BJ (cell line): ENCODE results near the gene TRMT11. TPM values are rescaled to one million over a fixed set of nuclear protein-coding genes. Genes with fewer than 3 reads are reported as not detected.
"Not testable (repeated sequence)": the region's sequence is repeated elsewhere in the genome, so short reads cannot be mapped to it uniquely, and the experiment has no call there.

Source experiments
- CTCF ChIA-PET: fragments of 350-600 bp; formaldehyde crosslinking; extraction: SDS; loops from one replicate; lab custom pipeline; 2021; ENCODE audit warnings: antibody characterized with exemption, inconsistent platforms; lab: Yijun Ruan, JAX
- POLR2A ChIA-PET: fragments of 300-600 bp; sonication (Branson Sonifier 250); formaldehyde crosslinking; extraction: SDS; loops from one replicate; lab custom pipeline; 2021; ENCODE audit warnings: antibody characterized with exemption; lab: Charles Lee
- DNase-seq: peaks from one replicate; pipeline ENCODE4 v3.0.0-alpha.2; 2011; ENCODE audit warnings: low read depth
- H3K27me3 ChIP-seq: 2 replicates; pipeline ENCODE4 v1.6.0; 2011; ENCODE audit warnings: low read length; ENCODE audit not compliant: control insufficient read depth, insufficient read depth
- H3K36me3 ChIP-seq: 2 replicates; pipeline ENCODE4 v1.5.1; 2011; ENCODE audit warnings: low read length; ENCODE audit not compliant: control insufficient read depth, insufficient read depth
- H3K4me3 ChIP-seq: 2 replicates; pipeline ENCODE4 v1.5.1; 2011; ENCODE audit warnings: low read depth, mild to moderate bottlenecking, control low read depth, low read length
- polyA plus RNA-seq: library from polyadenylated mRNA; depleted of rRNA; stranded (reverse); fragments of >200 nt; gene quantifications from 2 replicates; pipeline ENCODE4 v1.2.3, GENCODE V29; 2011
- TF ChIP-seq, protein P1 (sequence below): IDR thresholded peaks from 2 replicates; pipeline ENCODE4 v1.5.1; 2011; ENCODE audit warnings: low read depth, mild to moderate bottlenecking, control low read depth, inconsistent platforms, low read length, moderate library complexity; ENCODE audit not compliant: insufficient read depth

TRMT11 gene
- polyA plus RNA-seq, 1 experiment = 10.1 TPM

DNA sequence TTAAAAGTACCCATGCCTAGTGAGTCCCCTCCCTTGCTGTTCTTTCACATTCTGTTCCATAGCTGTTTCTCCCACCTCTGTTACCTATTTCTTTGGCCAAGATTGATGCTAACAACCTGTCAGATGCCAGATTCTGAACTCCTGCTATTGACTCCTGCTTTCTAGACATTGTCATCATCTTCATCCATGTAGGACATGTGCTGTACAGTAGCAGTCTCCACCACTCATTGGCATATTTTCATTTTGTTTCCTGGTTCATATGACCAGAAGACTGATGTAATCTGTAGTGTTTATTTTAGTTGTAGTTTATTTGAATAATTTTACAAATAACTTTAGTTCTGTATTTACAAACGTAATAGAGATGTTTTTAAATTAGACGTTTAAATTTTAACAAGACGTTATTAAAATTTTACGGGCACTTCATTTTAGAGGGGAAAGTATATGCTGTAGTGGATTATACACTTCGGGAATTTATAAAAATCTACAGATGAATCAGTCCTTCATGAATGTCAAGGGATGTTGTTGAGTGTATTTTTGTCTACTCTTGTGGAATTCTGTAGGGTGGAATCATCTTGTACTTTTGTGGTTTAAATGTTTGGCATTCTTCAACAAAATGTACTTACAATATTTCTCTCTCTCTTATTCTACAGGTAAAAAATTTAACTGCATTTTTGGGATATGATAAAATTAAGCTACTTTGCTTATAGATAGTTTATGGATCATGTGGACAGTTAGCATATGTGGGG, 34.1 kb downstream of the TRMT11 start:
- CTCF ChIA-PET = no interaction called here
- H3K36me3 ChIP-seq = peaks cover 2% of the 10 kb centered on the region; the same call in 1 of the 2 replicates
- H3K27me3 ChIP-seq = no peaks in the 10 kb centered on the region
- DNase-seq = no peak
- POLR2A ChIA-PET = no interaction called here
- H3K4me3 ChIP-seq = no peak overlapping the region
- TF ChIP-seq, protein P1, sequence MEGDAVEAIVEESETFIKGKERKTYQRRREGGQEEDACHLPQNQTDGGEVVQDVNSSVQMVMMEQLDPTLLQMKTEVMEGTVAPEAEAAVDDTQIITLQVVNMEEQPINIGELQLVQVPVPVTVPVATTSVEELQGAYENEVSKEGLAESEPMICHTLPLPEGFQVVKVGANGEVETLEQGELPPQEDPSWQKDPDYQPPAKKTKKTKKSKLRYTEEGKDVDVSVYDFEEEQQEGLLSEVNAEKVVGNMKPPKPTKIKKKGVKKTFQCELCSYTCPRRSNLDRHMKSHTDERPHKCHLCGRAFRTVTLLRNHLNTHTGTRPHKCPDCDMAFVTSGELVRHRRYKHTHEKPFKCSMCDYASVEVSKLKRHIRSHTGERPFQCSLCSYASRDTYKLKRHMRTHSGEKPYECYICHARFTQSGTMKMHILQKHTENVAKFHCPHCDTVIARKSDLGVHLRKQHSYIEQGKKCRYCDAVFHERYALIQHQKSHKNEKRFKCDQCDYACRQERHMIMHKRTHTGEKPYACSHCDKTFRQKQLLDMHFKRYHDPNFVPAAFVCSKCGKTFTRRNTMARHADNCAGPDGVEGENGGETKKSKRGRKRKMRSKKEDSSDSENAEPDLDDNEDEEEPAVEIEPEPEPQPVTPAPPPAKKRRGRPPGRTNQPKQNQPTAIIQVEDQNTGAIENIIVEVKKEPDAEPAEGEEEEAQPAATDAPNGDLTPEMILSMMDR = no peak

DNA sequence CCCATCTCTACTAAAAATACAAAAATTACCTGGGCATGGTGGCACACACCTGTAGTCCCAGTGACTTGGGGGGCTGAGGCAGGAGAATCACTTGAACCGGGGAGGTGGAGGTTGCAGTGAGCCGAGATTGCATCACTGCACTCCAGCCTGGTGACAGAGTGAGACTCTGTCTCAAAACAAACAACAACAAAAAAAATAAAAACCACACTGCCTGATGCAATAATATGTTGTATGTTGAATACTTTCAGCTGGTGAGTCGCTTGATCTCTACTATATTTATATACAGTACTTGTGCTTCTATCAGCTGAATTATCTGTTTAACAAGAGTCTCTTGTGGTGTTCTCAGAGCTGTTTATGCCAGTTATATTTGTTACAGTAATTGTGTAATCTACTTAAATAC, 37.1 kb downstream of the TRMT11 start:
- H3K36me3 ChIP-seq, POLR2A ChIA-PET, DNase-seq, CTCF ChIA-PET, H3K27me3 ChIP-seq, H3K4me3 ChIP-seq: not testable (repeated sequence)

DNA sequence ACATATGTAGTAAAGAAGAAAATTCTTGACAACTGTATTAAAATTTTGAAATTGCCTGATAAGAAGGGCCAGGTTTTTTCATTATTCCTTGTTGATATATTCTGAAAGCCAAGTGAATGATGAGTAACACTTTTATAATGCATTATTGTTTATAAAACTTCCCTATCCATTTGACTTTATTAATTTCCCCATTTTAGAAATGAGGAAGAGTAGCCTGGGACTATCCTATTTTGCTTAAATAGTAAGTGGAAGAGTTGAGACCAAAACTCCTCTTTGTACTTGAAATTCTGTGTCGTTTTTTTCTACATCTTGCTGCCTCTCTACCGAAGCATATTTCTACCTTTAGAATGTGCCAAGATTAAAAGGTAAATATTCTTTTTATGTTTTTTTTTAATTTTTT, 39.7 kb downstream of the TRMT11 start:
- TF ChIP-seq, protein P1 = no peak
- no peak overlapping the region for H3K4me3 ChIP-seq
- no peaks in the 10 kb centered on the region for H3K27me3 ChIP-seq
- POLR2A ChIA-PET = no interaction called here
- no peaks in the 10 kb centered on the region; the same call in 1 of the 2 replicates for H3K36me3 ChIP-seq
- no peak for DNase-seq
- CTCF ChIA-PET = no interaction called here

DNA sequence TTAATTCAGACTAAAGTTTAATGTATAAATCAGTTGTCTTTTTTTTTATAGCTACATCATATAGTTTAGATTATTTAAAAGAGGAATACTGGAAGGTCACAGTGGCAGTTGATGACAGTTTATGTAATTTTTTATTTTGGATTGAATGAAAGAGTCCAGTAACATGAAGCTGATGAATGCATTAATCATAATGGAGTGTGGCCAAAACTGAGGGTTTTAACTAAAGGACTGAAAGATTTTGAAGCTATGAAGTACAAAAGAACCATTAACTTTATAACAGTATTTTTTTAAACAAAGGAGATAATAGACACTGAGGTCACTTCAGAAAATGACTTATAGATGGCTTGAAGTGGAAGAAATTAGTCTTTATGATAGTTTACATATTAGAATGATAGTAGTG, 41.3 kb downstream of the TRMT11 start:
- no peaks in the 10 kb centered on the region; the same call in 1 of the 2 replicates for H3K36me3 ChIP-seq
- H3K4me3 ChIP-seq = no peak overlapping the region
- POLR2A ChIA-PET = interaction anchor here (0.7 kb wide), 1 partner anchor 150 kb away, joined by 5 read pairs; no protein-coding TSS in a partner anchor
- CTCF ChIA-PET = interaction anchor here (0.9 kb wide), 1 partner anchor 28 kb away, joined by 3 read pairs; no protein-coding TSS in a partner anchor
- DNase-seq = no peak
- H3K27me3 ChIP-seq = no peaks in the 10 kb centered on the region
- TF ChIP-seq, protein P1 = no peak

DNA sequence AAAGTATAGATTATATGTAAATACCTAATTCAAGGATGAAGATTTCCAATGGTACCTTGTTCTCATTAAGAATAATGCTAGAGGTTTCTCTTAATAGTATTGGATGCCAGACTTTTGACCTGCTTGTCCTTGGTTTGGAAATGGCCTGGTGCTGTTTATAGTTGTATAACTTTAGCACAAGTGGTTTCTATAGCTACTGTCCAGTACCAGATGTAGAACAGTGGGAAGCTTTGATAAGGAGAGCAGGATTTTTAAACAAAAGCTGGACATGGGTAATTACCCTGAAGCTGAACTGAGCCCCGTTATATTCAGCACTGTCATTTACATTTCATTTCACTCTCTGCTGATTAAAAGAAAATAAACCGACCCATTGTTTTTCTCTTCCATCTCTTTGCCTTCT, 43.7 kb downstream of the TRMT11 start:
- Histone ChIP-seq H3K36me3 (no peaks in the 10 kb centered on the region; the same call in 1 of the 2 replicates), H3K27me3 (no peaks in the 10 kb centered on the region), H3K4me3 (no peak overlapping the region)
- POLR2A ChIA-PET = no interaction called here
- CTCF ChIA-PET = interaction anchor here (1.1 kb wide), 1 partner anchor 18 kb away, joined by 3 read pairs; no protein-coding TSS in a partner anchor
- DNase-seq = no peak
- TF ChIP-seq, protein P1 = no peak
